GM19099 (cell line): ENCODE data around the gene CGB5.
A peak's percentile ranks its signal among the peaks of the same experiment; 100 is the strongest.

ENCODE experiments used
- POLR2A ChIP-seq: IDR thresholded peaks from 3 replicates; pipeline ENCODE4 v1.6.1; 2011; ENCODE audit warnings: low read depth; ENCODE audit not compliant: insufficient read length; ENCODE audit errors: extremely low read depth

The CGB5 gene

DNA sequence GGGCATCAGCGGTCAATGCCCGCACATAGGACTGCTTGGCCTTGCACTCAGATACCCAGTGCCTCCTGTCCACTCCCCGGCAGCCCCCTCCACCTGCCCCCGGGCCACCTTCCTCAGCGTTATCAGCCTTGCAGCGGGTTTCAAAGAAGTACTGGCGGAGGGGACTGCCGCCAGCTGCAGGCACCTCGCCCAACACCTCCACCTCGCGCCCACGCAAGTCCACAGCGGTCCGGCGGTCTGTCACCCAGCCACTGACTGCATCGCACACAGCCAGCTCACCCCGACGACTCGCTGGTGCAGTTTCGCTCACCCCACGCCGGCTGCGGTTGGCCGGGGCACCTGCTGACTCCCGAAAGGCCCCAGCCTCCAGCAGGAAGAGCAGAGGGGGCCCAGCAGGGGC is 17.8 kb downstream of the CGB5 start:
- TF ChIP-seq POLR2A = no peak

GRCh38 chr19:49064029-49064629 is 20.5 kb downstream of the CGB5 start:
- no peak for TF ChIP-seq POLR2A

DNA sequence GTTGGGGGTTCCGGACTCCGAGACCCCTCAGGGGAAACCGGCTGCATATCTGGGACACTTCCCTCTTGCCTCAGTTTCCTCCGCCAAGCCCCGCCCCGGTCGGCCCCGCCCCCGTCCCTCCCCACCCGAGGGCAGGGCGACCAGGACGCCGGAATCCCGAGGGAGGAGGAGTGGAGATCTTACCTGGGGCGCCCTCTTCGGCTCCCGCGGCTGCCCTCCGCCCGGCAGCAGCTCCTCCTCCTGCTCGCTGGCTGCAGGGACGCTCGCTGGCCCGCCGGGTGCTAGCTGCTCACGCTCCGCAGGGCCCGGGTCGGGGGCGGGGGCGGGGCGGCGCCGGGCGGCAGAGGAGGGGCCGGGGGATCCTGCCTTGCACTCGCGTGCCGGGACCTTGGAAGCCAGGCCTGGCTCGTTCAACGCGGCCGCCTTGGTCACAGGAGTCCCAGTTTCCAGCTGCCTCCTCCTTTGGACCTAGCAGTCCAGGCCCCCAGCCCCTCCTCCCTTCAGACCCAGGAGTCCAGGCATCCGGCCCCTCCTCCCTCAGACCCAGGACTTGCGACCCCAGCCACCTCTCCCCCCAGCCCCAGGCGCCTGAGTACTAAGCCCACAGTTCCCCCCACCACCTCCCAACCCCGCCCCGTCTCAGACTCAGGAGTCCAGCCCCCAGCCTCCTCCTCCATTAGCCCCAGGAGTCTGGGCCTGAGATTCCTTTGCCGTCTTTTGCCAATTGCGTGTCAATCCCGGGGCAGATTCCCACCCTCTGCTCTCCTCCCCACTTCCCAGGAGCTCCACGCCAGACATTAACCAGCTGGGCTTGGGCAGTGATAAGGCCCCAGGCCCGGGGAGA is 21.3 kb downstream of the CGB5 start, which contains the start of gene NTF4:
Gene NTF4, minus strand, starts transcription at position 51 of the 844 bp plus-strand sequence. CDS start 2,821 bp downstream, outside the sequence.
- no peak for TF ChIP-seq POLR2A

DNA sequence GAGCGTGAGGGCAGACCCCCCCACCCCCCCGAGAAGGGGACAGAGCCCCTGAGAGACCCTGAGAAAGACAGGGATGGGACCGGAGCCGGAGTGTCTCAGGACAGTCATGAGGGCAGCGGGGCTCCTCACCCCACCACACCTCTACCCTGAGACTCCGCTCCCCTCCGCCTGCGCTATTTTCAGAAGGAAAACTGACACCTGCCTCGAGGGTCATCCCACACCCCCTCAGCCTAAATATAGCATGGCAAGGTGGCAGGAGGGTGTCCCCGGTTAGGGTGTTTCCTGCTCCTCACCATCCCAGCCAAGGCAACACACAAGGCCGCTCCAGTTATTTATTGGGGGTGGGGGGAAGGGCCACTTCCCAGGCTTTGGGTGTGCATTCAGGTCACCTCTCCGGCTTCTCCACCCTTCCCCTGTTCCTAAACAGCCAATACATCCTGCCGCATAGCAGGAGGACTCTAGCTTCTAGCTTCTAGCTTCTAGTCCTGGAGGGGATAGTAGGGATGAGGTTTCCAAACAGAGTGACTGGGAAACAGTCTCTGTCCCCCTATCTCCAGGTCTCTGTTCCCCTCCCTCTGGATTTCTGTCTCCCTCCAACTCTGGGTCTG is 22.4 kb downstream of the CGB5 start:
- no peak for TF ChIP-seq POLR2A

DNA sequence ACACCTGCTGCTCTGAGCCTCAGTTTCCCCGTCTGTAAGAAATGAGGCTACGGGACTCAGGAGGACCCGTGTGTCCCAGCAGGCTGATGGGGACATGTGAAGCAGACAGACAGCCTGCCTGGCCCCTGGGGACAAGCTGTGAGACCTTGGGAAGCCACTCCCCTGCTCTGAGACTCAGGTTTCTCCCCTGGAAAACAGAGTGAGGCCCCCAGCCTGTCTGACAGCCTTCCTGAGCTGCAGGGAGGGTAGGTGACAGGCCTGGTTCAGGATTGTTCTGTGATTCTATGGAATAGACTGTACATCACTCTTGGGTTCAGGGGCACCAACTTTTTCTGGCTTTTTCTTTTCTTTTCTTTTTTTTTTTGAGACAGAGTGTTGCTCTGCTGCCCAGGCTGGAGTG is 23.9 kb downstream of the CGB5 start:
- TF ChIP-seq POLR2A = no peak

GRCh38 chr19:49069026-49069425 is 25.4 kb downstream of the CGB5 start:
- no peak for TF ChIP-seq POLR2A

DNA sequence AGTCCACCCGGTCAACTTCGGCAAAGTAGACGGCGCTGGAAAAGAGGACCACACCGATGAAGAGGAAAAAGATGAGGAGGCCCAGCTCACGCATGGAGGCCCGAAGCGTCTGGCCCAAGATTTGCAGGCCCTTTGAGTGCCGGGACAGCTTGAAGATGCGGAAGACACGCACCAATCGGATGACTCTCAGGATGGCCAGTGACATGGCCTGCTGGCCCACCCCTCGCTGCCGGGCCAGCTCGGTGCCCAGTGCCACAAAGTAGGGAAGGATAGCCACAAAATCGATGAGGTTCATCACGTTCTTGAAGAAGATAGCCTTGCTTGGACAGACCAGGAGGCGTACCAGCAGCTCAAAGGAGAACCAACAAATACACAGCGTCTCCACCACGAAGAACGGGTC is 26.8 kb downstream of the CGB5 start:
- TF ChIP-seq POLR2A = no peak

- no peak for TF ChIP-seq POLR2A
Observed at GRCh38 chr19:49071860-49072547, 28.4 kb downstream of the CGB5 start.

GRCh38 chr19:49073514-49074378 is 30.1 kb downstream of the CGB5 start:
- no peak for TF ChIP-seq POLR2A

DNA sequence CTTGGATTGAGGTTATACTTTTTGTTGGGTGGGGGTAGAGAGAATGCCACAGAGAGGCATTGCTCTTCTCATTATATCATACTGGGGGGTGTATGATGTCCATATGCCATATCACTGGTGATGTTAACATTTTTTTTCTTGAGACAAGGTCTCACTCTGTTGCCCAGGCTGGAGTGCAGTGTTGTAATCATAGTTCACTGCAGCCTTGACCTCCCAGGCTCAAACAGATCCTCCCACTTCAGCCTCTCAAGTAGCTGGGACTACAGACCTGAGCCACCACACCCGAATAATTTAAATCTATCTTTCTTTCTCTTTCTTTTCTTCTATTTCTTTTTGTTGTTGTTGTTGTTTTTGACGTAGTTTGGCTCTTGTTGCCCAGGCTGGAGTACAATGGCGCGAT is 36.7 kb downstream of the CGB5 start:
- no peak for TF ChIP-seq POLR2A

DNA sequence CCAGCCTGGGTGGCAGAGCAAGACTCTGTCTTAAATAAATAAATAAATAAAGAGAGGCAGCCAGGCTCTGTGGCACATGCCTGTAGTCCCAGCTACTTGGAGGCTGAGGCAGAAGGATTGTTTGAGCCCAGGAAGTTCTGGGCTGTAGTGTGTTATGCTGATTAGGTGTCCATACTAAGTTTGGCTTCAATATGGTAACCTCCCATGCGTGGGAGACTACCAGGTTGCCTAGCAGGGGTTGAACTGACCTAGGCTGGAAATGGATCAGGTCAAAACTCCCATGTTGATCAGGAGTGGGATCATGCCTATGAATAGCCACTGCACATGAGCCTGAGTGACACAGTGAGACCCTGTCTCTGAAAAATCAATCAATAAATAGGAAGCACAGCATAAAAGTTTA is 37.6 kb downstream of the CGB5 start:
- no peak for TF ChIP-seq POLR2A

DNA sequence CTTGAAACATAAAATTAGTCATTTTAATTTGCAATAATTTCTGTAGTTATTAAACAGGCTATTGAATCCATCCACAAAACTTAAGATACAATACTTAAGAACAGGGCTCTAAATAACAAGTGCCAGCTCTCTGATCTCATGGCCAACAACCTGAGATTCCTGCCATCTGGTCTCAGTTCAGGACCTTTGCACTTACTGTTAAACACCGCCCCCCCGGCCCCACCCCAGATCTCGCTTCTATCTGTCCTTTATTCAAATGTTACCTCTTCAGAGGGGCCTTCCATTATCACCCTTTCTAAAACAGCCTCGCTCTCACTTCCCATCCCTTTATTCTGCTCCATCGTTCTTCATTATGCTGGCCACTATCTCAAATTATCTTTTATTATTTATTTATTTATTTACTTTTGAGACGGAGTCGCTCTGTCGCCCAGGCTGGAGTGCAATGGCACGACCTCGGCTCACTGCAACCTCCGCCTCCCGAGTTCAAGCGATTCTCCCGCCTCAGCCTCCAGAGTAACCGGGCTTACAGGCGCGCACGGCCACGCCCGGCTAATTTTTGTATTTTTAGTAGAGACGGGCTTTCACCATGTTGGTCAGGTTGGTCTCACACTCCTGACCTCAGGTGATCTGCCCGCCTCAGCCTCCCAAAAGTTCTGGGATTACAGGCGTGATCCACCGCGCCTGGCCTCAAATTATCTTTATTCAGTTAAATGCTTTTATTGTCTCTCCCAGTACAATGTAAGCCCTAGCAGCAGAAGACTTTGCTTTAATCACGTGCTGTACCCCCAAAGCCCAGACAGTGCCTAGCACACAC is 40.8 kb downstream of the CGB5 start:
- TF ChIP-seq POLR2A = no peak

DNA sequence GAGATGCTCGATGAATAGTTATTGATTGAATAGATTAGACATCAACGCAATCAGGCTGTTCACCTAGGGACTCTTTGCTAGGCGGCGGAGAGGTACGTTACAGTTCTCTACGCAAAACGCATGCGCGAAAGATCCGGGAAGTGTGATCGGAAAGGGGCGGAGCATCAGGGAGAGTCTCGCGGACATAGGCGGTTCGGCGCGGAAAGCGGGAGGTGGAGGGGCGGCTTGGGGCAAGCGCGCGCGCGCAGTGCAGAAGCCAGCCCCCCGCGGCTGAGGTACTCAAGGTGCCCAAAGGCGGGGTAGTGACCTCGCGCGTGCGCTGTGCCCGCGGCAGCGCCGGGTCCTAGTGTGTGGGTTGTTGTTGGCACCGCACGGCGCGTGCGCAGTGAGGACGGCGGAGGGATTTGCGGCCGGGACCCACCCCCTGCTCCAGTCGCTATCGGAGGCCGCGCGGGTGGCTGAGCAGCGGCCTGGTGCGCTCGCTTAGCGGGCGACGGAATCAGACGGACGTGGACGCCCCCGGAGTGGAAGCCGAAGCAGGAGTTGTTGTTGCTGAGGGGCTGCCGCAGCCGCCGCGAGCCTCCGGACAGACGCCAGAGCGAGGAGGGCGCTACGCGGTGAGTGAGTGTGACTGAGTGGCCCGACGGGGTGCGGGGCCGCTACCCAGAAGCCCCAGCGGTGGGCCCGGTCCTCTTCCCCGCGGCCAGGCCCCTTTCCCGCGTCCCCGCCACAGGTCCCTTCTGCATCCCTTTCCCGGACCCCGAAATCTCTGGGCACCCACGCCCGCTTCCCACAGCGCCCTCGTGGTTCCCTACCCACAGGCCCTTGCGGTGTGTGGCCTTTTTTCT is 41.6 kb downstream of the CGB5 start, which contains the start of gene SNRNP70:
Gene SNRNP70, plus strand, starts transcription at position 432 of the 848 bp plus-strand sequence. CDS start 964 bp downstream, outside the sequence.
- peak; percentile 97 for TF ChIP-seq POLR2A
